GM13976 (cell line): ENCODE measurements around the gene TAPT1.

ENCODE experiments used
- DNase-seq: peaks from one replicate; pipeline ENCODE4 v3.0.0; 2012; ENCODE audit warnings: low spot score
- in situ Hi-C: fragments of 300-500 bp; cut with MboI; formaldehyde crosslinking; loops from one replicate; pipeline ENCODE4 v1.12.0; 2022; ENCODE audit warnings: low sequenced_read_pairs, mixed read lengths, inconsistent platforms; ENCODE audit not compliant: unreplicated experiment
- TF ChIP-seq, protein P1 (sequence below): IDR thresholded peaks from 2 replicates; pipeline ENCODE4 v1.5.1; 2012; ENCODE audit warnings: borderline replicate concordance, mild to moderate bottlenecking; ENCODE audit not compliant: insufficient read depth; ENCODE audit errors: extremely low read depth, missing control alignments, control extremely low read depth

The TAPT1 gene

DNA sequence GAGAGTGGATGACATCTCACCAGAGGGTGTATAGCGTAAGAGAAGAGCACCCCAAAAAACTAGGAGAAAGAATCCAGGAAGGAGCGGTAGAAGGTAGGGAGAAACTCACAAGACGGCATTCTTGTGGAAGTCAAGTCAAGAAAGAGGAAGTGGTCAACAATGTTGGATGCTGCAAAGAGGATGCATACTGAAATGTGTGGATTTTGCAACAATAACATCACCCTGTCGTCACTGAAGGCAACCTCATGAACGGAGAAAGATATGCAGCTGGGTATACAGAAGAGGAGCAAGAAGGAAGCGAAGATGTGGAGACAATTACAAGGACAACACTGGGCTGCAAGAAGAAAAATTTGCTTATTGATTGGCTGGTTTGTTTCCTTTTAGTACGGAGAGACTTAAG is 11.4 kb upstream of the TAPT1 start:
- TF ChIP-seq, protein P1, sequence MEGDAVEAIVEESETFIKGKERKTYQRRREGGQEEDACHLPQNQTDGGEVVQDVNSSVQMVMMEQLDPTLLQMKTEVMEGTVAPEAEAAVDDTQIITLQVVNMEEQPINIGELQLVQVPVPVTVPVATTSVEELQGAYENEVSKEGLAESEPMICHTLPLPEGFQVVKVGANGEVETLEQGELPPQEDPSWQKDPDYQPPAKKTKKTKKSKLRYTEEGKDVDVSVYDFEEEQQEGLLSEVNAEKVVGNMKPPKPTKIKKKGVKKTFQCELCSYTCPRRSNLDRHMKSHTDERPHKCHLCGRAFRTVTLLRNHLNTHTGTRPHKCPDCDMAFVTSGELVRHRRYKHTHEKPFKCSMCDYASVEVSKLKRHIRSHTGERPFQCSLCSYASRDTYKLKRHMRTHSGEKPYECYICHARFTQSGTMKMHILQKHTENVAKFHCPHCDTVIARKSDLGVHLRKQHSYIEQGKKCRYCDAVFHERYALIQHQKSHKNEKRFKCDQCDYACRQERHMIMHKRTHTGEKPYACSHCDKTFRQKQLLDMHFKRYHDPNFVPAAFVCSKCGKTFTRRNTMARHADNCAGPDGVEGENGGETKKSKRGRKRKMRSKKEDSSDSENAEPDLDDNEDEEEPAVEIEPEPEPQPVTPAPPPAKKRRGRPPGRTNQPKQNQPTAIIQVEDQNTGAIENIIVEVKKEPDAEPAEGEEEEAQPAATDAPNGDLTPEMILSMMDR, result no peak
- DNase-seq, result no peak
- in situ Hi-C loops, result no loop called here

- TF ChIP-seq, protein P1, result no peak
Measured at GRCh38 chr4:16236402-16237023, 10.2 kb upstream of the TAPT1 start.

GRCh38 chr4:16235209-16235608 is 8.9 kb upstream of the TAPT1 start:
- DNase-seq, result no peak
- in situ Hi-C loops, result no loop called here
- TF ChIP-seq, protein P1, result no peak

More at GRCh38 chr4:16236402-16237023, 10.2 kb upstream of the TAPT1 start:
- no peak for DNase-seq
- in situ Hi-C loops, result no loop called here

DNA sequence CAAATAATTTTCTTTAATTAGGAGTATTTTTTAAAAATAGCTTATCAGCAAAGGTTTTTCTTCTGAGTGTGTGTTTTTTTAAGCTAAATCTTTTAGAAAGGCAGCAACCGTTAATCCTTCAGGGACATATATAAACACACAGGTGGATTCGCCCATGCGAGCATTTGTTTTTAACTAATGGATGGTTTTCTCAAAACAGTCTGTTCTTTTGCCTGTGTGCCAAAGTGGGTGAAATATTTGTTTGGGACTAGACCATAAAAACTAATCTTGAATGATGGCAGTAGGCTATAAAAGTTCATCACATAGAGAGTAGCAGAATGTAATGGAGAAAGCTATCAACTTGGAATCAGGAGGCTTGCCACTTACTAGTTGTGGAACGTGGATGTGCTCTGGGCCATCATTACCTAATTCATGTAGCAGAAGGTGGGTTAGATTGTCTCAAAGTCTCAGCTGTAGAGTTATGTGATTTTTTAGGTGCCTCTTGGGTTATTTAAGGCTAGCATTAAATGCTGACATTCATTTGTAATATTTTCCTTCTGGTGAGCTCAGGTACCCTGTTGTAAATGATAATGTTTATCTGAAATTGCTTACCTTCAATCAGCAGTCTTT is 7.4 kb upstream of the TAPT1 start:
- TF ChIP-seq, protein P1, result no peak
- DNase-seq, result no peak
- in situ Hi-C loops, result no loop called here

GRCh38 chr4:16231570-16232245 is 5.4 kb upstream of the TAPT1 start:
- in situ Hi-C loops, result no loop called here
- no peak for DNase-seq
- TF ChIP-seq, protein P1, result no peak

GRCh38 chr4:16230308-16230707 is 4.0 kb upstream of the TAPT1 start:
- DNase-seq, result no peak
- in situ Hi-C loops, result no loop called here
- TF ChIP-seq, protein P1, result no peak
